ENCODE data around the gene TBC1D23.

DNA sequence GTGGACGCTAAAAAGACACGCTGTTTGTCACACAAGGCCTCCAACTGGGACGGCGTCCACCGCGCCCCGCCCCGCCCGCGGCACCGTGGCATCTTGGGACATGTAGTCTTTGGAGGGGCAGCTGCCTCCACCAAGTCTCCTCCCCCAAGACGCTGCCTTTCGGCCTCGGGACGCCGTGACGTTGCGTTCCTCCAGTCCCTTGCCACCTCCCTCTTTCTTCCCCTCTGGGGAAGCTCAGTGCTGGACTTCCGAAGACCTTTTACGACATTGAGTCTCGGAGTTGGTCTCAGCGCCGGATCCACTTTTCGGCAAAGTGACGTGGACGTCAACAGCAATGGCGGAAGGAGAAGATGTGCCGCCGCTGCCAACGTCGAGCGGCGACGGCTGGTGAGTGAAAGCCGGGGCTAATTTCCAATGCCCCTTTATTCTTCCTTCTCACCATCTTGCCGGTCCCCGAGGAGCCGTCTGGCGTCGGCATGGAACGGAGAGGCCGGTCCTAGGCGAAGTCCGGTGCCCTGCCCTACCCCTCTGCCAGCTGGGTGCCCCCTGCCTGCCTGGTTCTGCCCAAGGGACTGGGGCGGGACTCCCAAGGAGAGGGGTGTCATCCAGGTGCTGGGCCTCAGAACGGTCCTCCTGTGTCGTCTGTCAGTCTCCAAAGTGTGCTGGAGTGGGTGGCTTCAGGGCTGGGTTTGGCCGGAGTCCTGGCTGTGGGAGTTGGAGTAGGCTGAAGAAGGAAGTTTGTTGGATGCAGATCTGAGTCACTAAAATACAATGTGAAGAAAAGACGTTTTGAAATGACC is at the start of gene TBC1D23:
- TF ChIP-seq, protein P1, sequence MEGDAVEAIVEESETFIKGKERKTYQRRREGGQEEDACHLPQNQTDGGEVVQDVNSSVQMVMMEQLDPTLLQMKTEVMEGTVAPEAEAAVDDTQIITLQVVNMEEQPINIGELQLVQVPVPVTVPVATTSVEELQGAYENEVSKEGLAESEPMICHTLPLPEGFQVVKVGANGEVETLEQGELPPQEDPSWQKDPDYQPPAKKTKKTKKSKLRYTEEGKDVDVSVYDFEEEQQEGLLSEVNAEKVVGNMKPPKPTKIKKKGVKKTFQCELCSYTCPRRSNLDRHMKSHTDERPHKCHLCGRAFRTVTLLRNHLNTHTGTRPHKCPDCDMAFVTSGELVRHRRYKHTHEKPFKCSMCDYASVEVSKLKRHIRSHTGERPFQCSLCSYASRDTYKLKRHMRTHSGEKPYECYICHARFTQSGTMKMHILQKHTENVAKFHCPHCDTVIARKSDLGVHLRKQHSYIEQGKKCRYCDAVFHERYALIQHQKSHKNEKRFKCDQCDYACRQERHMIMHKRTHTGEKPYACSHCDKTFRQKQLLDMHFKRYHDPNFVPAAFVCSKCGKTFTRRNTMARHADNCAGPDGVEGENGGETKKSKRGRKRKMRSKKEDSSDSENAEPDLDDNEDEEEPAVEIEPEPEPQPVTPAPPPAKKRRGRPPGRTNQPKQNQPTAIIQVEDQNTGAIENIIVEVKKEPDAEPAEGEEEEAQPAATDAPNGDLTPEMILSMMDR (conservative IDR thresholded peaks at IDR 0.05): no peak
- no peak; the same call in 1 of the 2 replicates for TF ChIP-seq ZFX (IDR thresholded peaks at IDR 0.05)

Measured in C4-2B (cell line).